NOMO-1 treated with dmso at 0.1 percent for 144 hours (cell line): Measurements from ENCODE around the gene SHANK3.

Source experiments
- DNase-seq: peaks from one replicate; lab custom pipeline; 2025; ENCODE audit not compliant: unreplicated experiment; lab: John Stamatoyannopoulos, UW

SHANK3 gene

GRCh38 chr22:50711446-50712340, 39.1 kb downstream of the SHANK3 start:
- no peak for DNase-seq

- no peak for DNase-seq
These were observed 39.9 kb downstream of the SHANK3 start for GRCh38 chr22:50712341-50713007.

GRCh38 chr22:50713008-50713385, 40.4 kb downstream of the SHANK3 start:
- DNase-seq: no peak

- no peak for DNase-seq
These were observed 41.0 kb downstream of the SHANK3 start for GRCh38 chr22:50713571-50714056.

- DNase-seq: no peak
These were observed 41.5 kb downstream of the SHANK3 start for GRCh38 chr22:50714150-50714549.

GRCh38 chr22:50714631-50715179, 42.1 kb downstream of the SHANK3 start:
- DNase-seq: no peak

- no peak for DNase-seq
These were observed 42.6 kb downstream of the SHANK3 start for GRCh38 chr22:50715250-50715649.

GRCh38 chr22:50715776-50716175, 43.2 kb downstream of the SHANK3 start:
- DNase-seq: no peak

- DNase-seq: no peak
These were observed 43.8 kb downstream of the SHANK3 start for GRCh38 chr22:50716290-50717024.

GRCh38 chr22:50717709-50718351, 45.2 kb downstream of the SHANK3 start:
- no peak for DNase-seq

- DNase-seq: no peak
These were observed 45.7 kb downstream of the SHANK3 start for GRCh38 chr22:50718352-50718709.

- no peak for DNase-seq
These were observed 47.2 kb downstream of the SHANK3 start for GRCh38 chr22:50719814-50720300.

GRCh38 chr22:50720301-50721256, 48.0 kb downstream of the SHANK3 start:
- no peak for DNase-seq

GRCh38 chr22:50721257-50721844, 48.7 kb downstream of the SHANK3 start:
- no peak for DNase-seq

- DNase-seq: no peak
These were observed 49.6 kb downstream of the SHANK3 start for GRCh38 chr22:50722048-50722701.
